SW 1271 (cell line): ENCODE results near the gene FNIP2.

ENCODE experiments used
- DNase-seq, 2 experiments: peaks; one replicate each; lab custom pipeline; 2025; lab: John Stamatoyannopoulos, UW

The FNIP2 gene

DNA sequence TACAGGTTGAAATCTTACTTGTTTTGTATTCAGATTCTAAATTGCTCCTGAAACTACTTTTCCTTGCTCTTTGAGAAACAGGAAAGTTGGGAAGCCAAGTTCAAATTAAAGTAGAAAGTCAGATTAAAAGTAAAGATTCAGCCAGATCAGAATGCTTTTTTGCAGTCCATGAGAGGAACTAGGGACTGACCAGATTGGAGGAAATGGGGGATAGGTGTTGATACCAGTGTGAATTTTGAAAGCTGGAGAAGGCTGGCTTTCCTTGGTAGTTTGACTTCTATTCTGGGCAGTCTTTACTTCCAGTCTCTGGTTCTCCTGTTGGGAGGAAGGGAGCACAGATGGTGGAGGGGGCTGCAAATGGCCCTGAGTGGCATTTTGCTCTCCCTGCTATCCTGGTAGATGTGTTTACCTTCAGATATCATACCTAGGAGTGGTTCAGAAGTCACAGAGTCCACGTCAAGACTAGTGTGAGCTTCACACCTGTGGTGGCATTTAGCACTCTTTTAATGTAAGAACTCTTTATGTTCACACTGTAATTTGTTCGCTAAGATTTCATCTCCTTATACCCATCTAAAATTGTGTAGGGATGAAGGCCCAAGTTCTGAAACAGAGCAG is 68.8 kb downstream of the FNIP2 start:
- DNase-seq = no peak

DNA sequence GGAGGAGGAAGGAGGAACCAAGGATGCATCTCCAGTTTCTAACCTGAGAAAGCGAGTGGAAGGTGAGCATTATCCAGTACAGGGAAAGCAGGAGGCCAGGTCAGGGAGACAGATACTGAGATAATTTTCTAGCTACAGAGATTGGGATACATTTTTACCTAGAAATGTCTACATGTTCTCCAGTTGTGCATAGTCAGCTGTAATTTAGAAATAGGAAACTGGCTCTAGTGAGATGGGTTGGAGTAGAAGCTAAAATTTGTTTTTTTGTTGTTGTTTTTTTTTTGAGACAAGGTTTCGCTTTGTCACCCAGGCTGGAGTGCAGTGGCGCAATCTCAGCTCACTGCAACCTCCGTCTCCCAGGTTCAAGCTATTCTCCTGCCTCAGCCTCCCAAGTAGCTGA is 71.3 kb downstream of the FNIP2 start:
- no peak for DNase-seq

DNA sequence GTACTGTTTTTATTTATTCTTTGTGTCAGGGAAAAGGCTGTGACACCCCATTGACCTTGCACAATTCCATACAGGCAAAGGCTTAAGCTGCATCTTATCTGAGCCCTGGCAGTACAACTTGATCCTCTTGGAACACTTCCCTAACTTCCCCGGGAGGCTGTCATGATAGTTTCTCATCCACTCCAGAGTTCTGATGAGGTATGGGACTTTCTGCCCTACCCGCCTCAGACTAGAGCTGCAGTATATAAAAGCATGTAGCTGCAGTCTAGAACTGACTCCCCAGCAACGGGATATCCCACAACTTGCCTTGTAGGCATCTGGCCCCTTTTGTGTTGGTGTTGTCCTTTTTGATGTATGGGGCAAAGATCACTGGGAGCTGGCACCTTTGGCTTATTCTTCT is 72.7 kb downstream of the FNIP2 start:
- DNase-seq = no peak

DNA sequence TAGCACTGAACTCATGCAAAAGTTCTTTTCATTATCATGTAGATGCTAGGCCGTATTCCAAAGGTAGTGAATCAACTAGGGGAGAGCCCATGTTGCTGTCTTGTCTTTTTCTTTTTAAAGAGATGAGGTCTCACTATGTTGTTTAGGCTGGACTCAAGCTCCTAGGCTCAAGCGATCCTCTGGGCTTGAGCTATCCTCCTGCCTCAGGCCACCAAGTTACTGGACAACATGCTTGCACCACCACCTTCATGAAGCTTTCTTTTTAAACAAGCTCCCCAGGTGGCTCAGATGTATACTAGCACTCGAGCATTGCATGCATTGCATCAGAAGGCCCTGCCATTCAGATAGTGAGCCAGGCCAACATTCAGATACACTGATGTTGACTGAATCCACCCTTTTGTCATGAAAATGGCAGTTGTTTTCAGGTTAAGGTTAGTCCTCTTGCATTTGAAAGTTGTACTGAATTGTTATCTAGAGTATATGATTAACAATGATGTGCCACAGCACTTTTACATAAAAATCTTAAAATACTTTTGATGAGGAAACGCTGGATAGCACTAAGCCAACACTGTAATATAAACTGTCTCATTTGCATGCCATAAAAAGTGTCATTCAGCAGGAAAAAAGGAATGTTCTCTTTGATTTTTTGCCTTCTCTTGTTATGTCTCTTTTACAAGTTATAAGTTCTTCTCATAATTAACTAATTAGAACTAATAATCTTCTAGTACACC is 76.7 kb downstream of the FNIP2 start:
- no peak for DNase-seq

DNA sequence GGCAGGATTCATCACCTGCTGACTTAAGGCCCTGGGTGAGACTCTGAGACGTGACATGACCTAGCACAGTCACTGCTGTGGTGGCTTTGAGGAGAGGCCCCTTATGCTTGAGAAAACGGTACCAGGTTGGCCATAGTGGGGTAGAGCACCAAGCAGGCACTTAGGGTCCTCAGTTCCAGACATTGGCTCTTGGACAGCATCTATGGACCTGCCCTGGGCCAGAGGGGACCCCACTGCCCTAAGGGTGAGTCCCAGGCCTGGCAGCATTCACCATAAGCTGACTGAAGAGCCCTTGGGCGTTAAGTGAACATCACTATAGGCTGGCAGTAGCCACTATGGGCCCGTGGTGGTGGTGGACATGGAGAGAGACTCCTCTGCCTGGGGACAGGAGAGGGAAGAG is 78.7 kb downstream of the FNIP2 start:
- DNase-seq = no peak

DNA sequence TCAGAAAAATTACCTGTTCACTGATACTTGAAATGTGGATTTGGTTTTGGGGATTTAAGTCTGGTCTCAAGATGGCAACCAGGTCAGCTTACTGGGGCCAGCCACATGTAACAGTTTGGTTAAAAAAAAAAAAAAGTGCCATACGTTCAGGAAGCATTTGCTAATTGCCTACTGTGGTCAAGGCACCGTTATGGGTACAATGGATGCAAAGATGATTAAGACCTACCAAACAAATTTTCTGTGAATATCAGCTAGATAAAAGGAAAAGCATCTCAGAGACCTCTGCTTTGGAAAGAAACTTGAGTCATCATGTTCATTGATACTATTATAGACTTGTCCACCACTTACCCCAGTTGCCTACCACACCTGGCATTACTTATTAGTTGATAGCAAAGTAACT is 80.9 kb downstream of the FNIP2 start:
- no peak for DNase-seq

DNA sequence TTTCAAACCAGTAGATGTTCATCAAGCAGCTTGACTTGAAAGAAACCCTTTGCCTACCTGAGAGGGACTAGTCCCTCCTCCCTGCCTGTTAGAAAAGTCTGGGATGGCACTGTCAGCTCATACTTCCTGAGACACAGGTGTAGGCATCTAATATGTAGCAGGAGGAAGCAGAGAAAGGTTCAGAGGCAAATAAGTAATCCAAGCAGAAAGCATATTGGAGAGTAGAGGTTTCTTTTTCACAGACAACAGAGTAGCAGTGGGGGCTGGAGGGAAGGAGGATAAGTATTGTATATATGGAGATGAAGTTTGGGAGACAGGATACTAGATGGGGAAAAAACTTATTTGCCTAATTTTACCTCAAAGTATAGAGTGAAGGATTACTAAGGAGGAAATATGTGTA is 81.5 kb downstream of the FNIP2 start:
- DNase-seq = no peak

- DNase-seq = peak in 1 of 2 experiments; percentile 17
These were observed 82.2 kb downstream of the FNIP2 start for GRCh38 chr4:158850800-158851644.

DNA sequence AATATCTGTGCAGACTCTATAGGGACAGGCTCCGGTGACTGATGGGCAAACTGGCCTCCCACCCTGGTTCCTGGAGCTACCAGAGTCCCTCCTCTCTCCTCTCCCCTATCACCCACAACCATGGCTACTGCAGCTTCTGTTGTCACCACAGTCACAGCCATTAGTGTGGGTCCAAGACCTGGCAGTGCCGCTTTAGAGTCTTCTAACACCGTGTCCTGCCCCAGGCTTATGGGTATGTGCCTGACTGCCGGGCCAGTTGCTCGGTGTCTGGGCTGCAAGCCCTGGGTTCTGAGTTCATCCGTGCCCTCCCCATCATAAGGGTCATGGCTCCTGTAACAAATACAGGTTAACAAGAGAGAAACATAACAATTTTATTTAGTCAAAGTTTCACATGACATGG is 85.4 kb downstream of the FNIP2 start:
- DNase-seq = no peak

DNA sequence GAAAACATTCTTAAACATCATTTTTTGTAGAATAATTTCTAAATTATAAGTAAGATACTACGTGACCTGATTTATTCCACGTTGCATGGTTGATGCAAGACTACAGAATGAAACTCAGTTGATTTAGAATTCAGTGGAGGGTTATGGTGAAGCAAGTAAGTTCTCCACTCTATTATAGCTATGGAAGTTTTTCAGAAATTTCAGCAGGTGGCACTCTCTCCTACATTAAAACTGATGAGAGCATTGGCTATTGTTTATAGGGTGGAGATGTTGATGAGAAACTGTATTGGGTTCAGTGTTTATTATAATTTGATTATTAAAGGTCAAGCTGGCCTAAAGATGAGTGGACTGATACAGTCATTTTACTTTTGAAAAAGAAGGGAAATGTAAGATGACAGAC is 88.0 kb downstream of the FNIP2 start:
- peak in 1 of 2 experiments; percentile 50 for DNase-seq

DNA sequence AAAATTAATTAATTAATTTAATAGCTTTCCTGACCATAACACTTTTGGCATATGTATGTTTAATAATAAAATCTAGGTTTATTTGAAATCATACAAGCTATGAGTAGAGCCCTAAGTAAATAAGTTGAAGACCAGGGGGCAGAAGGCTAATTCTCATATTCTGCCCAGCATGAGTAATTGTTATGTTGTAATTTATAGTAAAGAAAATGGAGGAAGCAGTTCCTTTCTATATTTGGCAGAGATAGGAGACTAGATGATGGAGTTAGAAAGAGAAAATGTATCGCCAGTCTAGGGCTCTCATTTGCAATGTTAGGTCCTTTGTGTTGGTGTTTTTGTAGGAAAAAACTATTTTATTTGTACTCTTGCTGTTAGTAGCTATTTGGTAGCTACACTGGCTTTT is 89.1 kb downstream of the FNIP2 start:
- DNase-seq = no peak

DNA sequence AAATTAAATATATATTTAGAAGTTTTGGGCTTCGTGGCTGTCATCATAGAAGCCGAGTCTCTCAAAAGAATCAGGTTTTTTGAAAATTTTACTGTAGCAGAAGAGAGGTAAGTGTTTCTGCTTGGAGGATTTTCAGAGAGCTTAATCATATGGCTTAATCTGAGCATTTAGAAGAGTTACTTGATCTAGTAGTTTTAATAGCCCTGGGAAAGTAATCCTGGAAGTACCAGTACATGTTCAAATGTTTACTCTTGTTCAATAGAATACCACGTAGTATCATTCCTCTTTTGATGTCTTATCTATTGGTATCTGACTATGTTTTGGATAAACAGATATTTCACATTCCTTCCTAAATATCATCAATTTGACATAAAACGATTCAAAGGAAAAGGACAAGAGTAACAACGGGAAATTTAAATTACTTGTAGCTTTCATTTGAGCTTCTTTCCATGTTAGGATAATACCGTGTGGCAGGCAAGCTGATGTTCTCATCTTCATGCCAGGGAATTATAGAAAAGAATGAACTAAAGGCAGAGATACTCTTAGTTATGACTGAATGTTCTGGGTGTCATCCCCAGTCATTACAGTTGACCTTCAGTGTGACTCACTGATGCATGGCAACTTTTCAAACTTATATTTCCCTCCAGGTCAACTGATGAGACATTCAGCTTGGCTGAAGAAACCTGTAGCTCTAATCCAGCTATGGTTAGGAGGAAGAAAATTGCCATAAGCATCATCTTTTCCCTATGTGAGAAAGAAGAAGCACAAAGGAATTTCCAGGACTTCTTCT is 89.8 kb downstream of the FNIP2 start:
- DNase-seq = no peak

DNA sequence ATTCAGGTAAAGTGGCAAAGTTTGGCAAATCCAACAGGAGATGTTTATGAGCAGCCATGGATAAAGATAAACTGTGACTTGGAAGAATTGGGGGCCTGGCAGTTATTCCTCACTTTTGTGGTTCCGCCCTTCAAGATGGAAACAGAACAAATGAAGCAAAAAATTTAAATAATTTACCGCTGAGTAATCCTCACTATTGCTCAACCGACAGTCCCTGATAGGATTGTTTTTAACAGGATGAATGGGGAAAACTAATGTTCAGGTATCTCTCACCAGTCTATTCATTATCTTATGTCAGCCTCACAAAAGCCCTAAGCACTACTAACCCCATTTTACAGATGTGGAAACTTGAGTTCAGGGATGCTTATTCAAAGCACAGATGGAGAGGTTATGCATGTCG is 90.8 kb downstream of the FNIP2 start:
- DNase-seq = no peak

GRCh38 chr4:158860856-158861255 is 92.0 kb downstream of the FNIP2 start:
- DNase-seq = no peak

- DNase-seq = no peak
These were observed 92.5 kb downstream of the FNIP2 start for GRCh38 chr4:158861281-158861680.

- DNase-seq = no peak
These were observed 92.9 kb downstream of the FNIP2 start for GRCh38 chr4:158861766-158862165.

- DNase-seq = no peak
These were observed 94.5 kb downstream of the FNIP2 start for GRCh38 chr4:158863296-158863695.

DNA sequence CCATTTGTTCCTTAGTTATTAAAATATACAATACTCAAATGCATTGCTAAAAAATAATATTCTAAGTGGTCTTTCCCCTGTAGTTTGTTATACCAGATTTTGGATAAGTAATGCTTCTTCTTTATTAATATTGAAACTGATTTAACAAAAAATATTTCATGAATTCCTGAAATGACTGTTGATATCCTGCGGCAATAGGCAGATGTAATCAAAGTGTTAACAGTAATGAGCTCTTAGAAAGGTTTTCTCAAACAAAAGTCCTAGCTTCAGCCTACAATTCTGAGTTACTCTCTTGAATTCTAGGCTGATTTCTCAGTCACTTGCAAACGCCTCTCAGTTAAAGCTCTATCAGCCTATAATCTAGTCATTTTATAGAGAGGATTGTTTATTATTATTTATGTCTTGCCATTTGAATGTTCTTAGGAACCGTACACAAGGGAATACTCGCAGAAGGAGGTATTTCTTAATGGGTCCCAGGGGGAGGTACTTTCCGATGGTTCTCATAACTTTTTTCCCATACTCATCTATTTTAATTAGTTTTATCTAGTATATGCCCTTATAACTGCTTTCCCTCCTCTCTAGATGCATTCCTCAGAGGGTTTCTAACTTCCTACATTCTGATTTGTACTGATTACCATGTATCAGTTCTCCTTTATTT is 96.8 kb downstream of the FNIP2 start:
- DNase-seq = no peak

GRCh38 chr4:158869001-158869400 is 100.2 kb downstream of the FNIP2 start:
- DNase-seq = no peak

DNA sequence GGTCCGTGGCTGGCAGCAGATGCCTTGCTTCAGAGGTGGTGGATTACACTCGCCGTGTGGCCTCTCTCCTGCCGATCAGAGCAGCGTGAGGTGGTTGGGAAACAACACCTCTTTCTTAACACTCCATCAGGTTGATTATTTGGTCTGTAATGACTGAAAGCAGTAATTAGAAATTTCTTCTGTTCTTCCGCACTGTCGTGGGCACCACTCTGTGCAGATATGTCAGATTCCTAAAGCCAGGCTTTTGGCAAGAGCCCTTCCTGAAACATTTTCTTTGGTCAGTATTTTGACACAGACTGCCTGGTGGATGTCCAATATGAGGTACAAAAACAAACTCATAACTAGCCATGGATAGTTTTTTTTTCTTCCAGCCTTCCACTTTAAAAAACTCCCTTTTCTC is 100.9 kb downstream of the FNIP2 start:
- DNase-seq = no peak

- no peak for DNase-seq
These were observed 101.4 kb downstream of the FNIP2 start for GRCh38 chr4:158870282-158870625.
